Thymus (tissue), 11 donors: ENCODE data around the gene UBE3D. TPM values are rescaled to one million over a fixed set of nuclear protein-coding genes. Genes with fewer than 3 reads are reported as not detected.
A peak's percentile ranks its signal among the peaks of the same experiment; 100 is the strongest.

ENCODE experiments used
- DNase-seq, 9 donors: peaks; one replicate each; pipeline ENCODE4 v3.0.0-alpha.2; 2013; ENCODE audit warnings: low spot score in 9 of 9, low read depth in 6 of 9, missing footprints in 1 of 9
- H3K27ac ChIP-seq, 2 donors: one replicate each; pipeline ENCODE4 v1.5.1; 2013; ENCODE audit warnings: control low read depth in 1 of 2, low read depth in 1 of 2, low read length in 1 of 2, mild to moderate bottlenecking in 1 of 2, moderate library complexity in 1 of 2
- H3K27me3 ChIP-seq, 2 donors: one replicate each; pipeline ENCODE4 v1.5.1; 2013; ENCODE audit warnings: low read length in 1 of 2; ENCODE audit not compliant: control insufficient read depth in 2 of 2, insufficient read depth in 1 of 2
- H3K36me3 ChIP-seq, 2 donors: one replicate each; pipeline ENCODE4 v1.5.1; 2013; ENCODE audit warnings: low read length in 1 of 2, mild to moderate bottlenecking in 1 of 2, moderate library complexity in 1 of 2; ENCODE audit not compliant: control insufficient read depth in 2 of 2, insufficient read depth in 2 of 2
- H3K4me1 ChIP-seq, 2 donors: one replicate each; pipeline ENCODE4 v1.5.1; 2013; ENCODE audit warnings: low read length in 2 of 2; ENCODE audit not compliant: control insufficient read depth in 2 of 2, insufficient read depth in 2 of 2
- H3K4me3 ChIP-seq, 2 donors: one replicate each; pipeline ENCODE4 v1.5.1; 2013; ENCODE audit warnings: low read length in 2 of 2, control low read depth in 1 of 2, mild to moderate bottlenecking in 1 of 2
- H3K9me3 ChIP-seq, 2 donors: one replicate each; pipeline ENCODE4 v1.5.1; 2013; ENCODE audit warnings: low read length in 1 of 2, mild to moderate bottlenecking in 1 of 2; ENCODE audit not compliant: control insufficient read depth in 2 of 2, insufficient read depth in 1 of 2
- WGBS: extraction: QIAGEN DNeasy Blood & Tissue Kit; methylation state at CpG from one replicate; pipeline ENCODE4 v1.1.7; 2013; 5-methylcytosine and 5-hydroxymethylcytosine counted together
- polyA plus RNA-seq: library from polyadenylated mRNA; stranded (reverse); fragments of 200-250 nt; gene quantifications from one replicate; pipeline ENCODE4 v1.2.3, GENCODE V29; 2013
- total RNA-seq: library from RNA; stranded (reverse); fragments of 120-200 nt; gene quantifications from one replicate; pipeline ENCODE4 v1.2.4, GENCODE V29; 2013
- donor health status: healthy.

UBE3D gene
- total and polyA plus RNA-seq, 2 donors: 7.0 to 8.2 TPM

GRCh38 chr6:83086751-83087150, 21.1 kb upstream of the UBE3D start:
- WGBS: 96% methylated on average over 2 of the region's 2 CpGs
- no peaks in the 10 kb centered on the region for H3K36me3 ChIP-seq
- no peak overlapping the region for H3K27ac ChIP-seq
- H3K27me3 ChIP-seq: no peaks in the 10 kb centered on the region
- DNase-seq: no peak
- no peaks in the 10 kb centered on the region for H3K4me1 ChIP-seq
- H3K9me3 ChIP-seq: no peaks in the 10 kb centered on the region
- no peak overlapping the region for H3K4me3 ChIP-seq

- Histone ChIP-seq H3K27me3 (no peaks in the 10 kb centered on the region), H3K27ac (no peak overlapping the region), H3K9me3 (no peaks in the 10 kb centered on the region), H3K36me3 (no peaks in the 10 kb centered on the region), H3K4me3 (no peak overlapping the region), H3K4me1 (no peaks in the 10 kb centered on the region)
- DNase-seq: no peak
- 97% methylated on average over 1 of the region's 1 CpG for WGBS
These were observed 17.8 kb upstream of the UBE3D start for GRCh38 chr6:83083476-83083875.

GRCh38 chr6:83073615-83074014, 8.0 kb upstream of the UBE3D start:
- peak in 1 of 9 donors; percentile 17 for DNase-seq
- WGBS: 96% methylated on average over 1 of the region's 1 CpG
- no peaks in the 10 kb centered on the region for H3K9me3 ChIP-seq

GRCh38 chr6:83072726-83073125, 7.1 kb upstream of the UBE3D start:
- 98% methylated on average over 2 of the region's 2 CpGs for WGBS
- Histone ChIP-seq H3K4me3 (no peak overlapping the region), H3K4me1 (peaks cover 3 to 6% of the 10 kb centered on the region in 2 donors), H3K9me3 (no peaks in the 10 kb centered on the region), H3K36me3 (no peaks in the 10 kb centered on the region), H3K27me3 (no peaks in the 10 kb centered on the region), H3K27ac (no peak overlapping the region)
- no peak for DNase-seq

More at GRCh38 chr6:83073615-83074014, 8.0 kb upstream of the UBE3D start:
- Histone ChIP-seq H3K4me1 (peaks cover under 1% of the 10 kb centered on the region in 2 donors), H3K4me3 (no peak overlapping the region), H3K36me3 (no peaks in the 10 kb centered on the region), H3K27me3 (no peaks in the 10 kb centered on the region), H3K27ac (no peak overlapping the region)

GRCh38 chr6:83071707-83072106, 6.1 kb upstream of the UBE3D start:
- no peaks in the 10 kb centered on the region for H3K27me3 ChIP-seq
- H3K4me1 ChIP-seq: peaks cover 3 to 6% of the 10 kb centered on the region in 2 donors
- no peaks in the 10 kb centered on the region for H3K9me3 ChIP-seq
- H3K36me3 ChIP-seq: no peaks in the 10 kb centered on the region
- H3K27ac ChIP-seq: no peak overlapping the region
- 92% methylated on average over 1 of the region's 1 CpG for WGBS
- DNase-seq: no peak
- no peak overlapping the region for H3K4me3 ChIP-seq

- H3K4me3 ChIP-seq: no peak overlapping the region
- H3K27ac ChIP-seq: peak overlapping the region in 1 of 2 donors; percentile 64
- H3K27me3 ChIP-seq: no peaks in the 10 kb centered on the region
- no peaks in the 10 kb centered on the region for H3K36me3 ChIP-seq
- WGBS: 79% methylated on average over 4 of the region's 4 CpGs
- DNase-seq: peak in 1 of 9 donors; percentile 21
- H3K9me3 ChIP-seq: no peaks in the 10 kb centered on the region
- peaks cover 3 to 7% of the 10 kb centered on the region in 2 donors for H3K4me1 ChIP-seq
These were observed 5.4 kb upstream of the UBE3D start for GRCh38 chr6:83071023-83071422.

- Histone ChIP-seq H3K4me1 (peaks cover 3 to 10% of the 10 kb centered on the region in 2 donors), H3K27me3 (no peaks in the 10 kb centered on the region), H3K36me3 (no peaks in the 10 kb centered on the region), H3K9me3 (no peaks in the 10 kb centered on the region), H3K4me3 (no peak overlapping the region), H3K27ac (no peak overlapping the region)
- no peak for DNase-seq
These were observed 4.0 kb upstream of the UBE3D start for GRCh38 chr6:83069633-83070032.

- 79% methylated on average over 6 of the region's 6 CpGs for WGBS
- DNase-seq: no peak
These were observed 3.0 kb upstream of the UBE3D start for GRCh38 chr6:83068616-83069015.

GRCh38 chr6:83067448-83068439, 2.1 kb upstream of the UBE3D start, which contains the start of gene DOP1A:
Gene DOP1A, plus strand, starts transcription at chr6:83067671. Its CDS starts 29,307 bp downstream, at chr6:83096978.
- peak within 1 kb of the TSS; percentile 62 to 82 for H3K4me3 ChIP-seq
- H3K36me3 ChIP-seq: no peaks in the 10 kb centered on the region
- no peaks in the 10 kb centered on the region for H3K9me3 ChIP-seq
- peak within 1 kb of the TSS; percentile 83 to 92 for H3K27ac ChIP-seq
- H3K4me1 ChIP-seq: peaks cover 3 to 10% of the 10 kb centered on the region in 2 donors
- H3K27me3 ChIP-seq: no peaks in the 10 kb centered on the region
- WGBS: under 1% methylated on average over 78 of the region's 78 CpGs
- peak; percentile 88 to 98 (median 95) for DNase-seq

More at GRCh38 chr6:83068616-83069015, 3.0 kb upstream of the UBE3D start:
- Histone ChIP-seq H3K27me3 (no peaks in the 10 kb centered on the region), H3K36me3 (no peaks in the 10 kb centered on the region), H3K4me3 (peak overlapping the region; percentile 62 to 82), H3K4me1 (peaks cover 3 to 10% of the 10 kb centered on the region in 2 donors), H3K9me3 (no peaks in the 10 kb centered on the region), H3K27ac (no peak overlapping the region)
